Measurements from ENCODE around the gene TFAP2D.

DNA sequence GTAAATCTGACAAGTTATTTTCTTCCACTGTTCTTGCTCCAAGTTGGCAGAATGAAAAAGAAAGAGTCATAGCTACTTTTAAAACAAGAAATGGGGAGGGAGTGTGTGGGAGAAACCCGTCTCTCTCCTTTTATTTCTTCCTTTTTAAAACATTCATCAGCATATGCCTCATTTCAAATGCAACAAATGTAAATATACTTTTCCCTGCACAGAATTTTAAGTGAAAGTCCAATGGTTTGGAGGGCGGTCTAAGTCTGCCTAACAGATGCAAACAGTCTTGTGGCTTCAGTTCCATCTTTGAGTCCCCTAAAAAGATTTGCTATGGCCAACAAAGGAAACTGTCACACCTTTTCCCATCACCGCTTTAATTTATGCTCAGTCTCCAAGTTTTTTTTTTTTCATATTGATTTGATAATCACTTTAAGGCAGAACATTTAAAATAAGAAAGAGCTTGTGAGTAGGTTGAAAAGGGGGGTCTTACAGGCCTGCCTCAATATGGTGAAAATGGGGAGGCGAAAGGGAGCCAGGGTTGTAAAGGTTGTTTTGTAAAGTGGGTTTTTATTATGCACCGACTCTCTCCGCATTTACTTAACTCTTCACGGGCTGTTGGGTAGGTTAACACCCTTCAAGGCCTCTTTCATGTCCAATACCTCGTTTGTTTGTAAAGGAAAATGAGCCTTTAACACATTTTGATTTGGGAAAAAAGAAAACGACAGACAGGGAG, 4.6 kb downstream of the TFAP2D start:
- TF ChIP-seq, protein P1, sequence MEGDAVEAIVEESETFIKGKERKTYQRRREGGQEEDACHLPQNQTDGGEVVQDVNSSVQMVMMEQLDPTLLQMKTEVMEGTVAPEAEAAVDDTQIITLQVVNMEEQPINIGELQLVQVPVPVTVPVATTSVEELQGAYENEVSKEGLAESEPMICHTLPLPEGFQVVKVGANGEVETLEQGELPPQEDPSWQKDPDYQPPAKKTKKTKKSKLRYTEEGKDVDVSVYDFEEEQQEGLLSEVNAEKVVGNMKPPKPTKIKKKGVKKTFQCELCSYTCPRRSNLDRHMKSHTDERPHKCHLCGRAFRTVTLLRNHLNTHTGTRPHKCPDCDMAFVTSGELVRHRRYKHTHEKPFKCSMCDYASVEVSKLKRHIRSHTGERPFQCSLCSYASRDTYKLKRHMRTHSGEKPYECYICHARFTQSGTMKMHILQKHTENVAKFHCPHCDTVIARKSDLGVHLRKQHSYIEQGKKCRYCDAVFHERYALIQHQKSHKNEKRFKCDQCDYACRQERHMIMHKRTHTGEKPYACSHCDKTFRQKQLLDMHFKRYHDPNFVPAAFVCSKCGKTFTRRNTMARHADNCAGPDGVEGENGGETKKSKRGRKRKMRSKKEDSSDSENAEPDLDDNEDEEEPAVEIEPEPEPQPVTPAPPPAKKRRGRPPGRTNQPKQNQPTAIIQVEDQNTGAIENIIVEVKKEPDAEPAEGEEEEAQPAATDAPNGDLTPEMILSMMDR (IDR thresholded peaks at IDR 0.05), result no peak
- TF ChIP-seq POLR2AphosphoS5 (IDR thresholded peaks at IDR 0.05), result no peak

Measured in breast epithelium (tissue), 3 donors.